Endothelial cell (in vitro differentiated cells): Measurements from ENCODE around the gene PHACTR2. TPM values are rescaled to one million over a fixed set of nuclear protein-coding genes. Genes with fewer than 3 reads are reported as not detected.
"Not testable (repeated sequence)": the region's sequence is repeated elsewhere in the genome, so short reads cannot be mapped to it uniquely, and the experiment has no call there.

ENCODE experiments used
- DNase-seq: peaks from one replicate; pipeline ENCODE4 v3.0.0; 2021; ENCODE audit warnings: low spot score
- H3K27ac Mint-ChIP-seq: one replicate; pipeline ENCODE4 v1.8.0; 2021; ENCODE audit warnings: mixed read lengths, inconsistent platforms; ENCODE audit not compliant: unreplicated experiment
- H3K27me3 Mint-ChIP-seq: one replicate; pipeline ENCODE4 v1.8.0; 2021; ENCODE audit warnings: mild to moderate bottlenecking, moderate library complexity, mixed read lengths, inconsistent platforms; ENCODE audit not compliant: unreplicated experiment
- H3K36me3 Mint-ChIP-seq: one replicate; pipeline ENCODE4 v1.8.0; 2021; ENCODE audit warnings: mild to moderate bottlenecking, low read depth, mixed read lengths, inconsistent platforms; ENCODE audit not compliant: unreplicated experiment
- H3K4me1 Mint-ChIP-seq: one replicate; pipeline ENCODE4 v1.8.0; 2021; ENCODE audit warnings: mild to moderate bottlenecking, mixed read lengths, inconsistent platforms; ENCODE audit not compliant: unreplicated experiment
- H3K4me3 Mint-ChIP-seq: one replicate; pipeline ENCODE4 v1.8.0; 2021; ENCODE audit warnings: mild to moderate bottlenecking, mixed read lengths, inconsistent platforms; ENCODE audit not compliant: unreplicated experiment
- H3K9me3 Mint-ChIP-seq: one replicate; pipeline ENCODE4 v1.8.0; 2021; ENCODE audit warnings: mixed read lengths, inconsistent platforms; ENCODE audit not compliant: unreplicated experiment
- total RNA-seq: library from RNA; stranded (reverse); fragmentation: NEBNext Ultra II Directional; extraction: Animal tissue kit (Norgen Biotek cat#: 25700); gene quantifications from one replicate; pipeline ENCODE4 v1.2.1, GENCODE V29; 2021; ENCODE audit not compliant: unreplicated experiment
- TF ChIP-seq, protein P1 (sequence below): fragments of 200-600 bp; sonication (generic); IDR thresholded peaks from one replicate; pipeline ENCODE4 v1.5.0; 2021; ENCODE audit warnings: antibody characterized with exemption; ENCODE audit not compliant: unreplicated experiment

The PHACTR2 gene
- total RNA-seq, 1 donor from 2014 or later: 181 TPM

DNA sequence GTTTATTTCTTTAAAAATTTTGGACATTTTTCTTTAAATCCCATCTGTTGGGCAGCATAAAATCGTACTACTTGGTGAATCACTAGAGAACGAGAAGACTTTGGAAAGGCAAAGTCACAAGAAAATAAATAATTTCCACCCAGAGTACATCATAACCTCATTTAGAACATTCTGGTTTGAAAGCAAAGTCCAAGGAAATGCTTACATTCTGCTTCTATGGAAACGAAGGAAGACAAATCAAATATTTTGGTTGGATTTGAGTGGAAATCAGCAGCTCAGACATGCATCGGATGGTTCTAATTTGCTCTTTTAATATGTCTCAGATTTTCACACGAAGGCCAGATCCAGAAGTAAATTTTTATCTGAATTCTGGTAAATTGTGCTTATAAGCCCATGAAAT lies 104.7 kb downstream of the PHACTR2 start:
- Mint-ChIP-seq H3K4me1 (peaks cover 7% of the 10 kb centered on the region), H3K36me3 (peaks cover 70% of the 10 kb centered on the region), H3K27me3 (no peaks in the 10 kb centered on the region), H3K27ac (no peak overlapping the region), H3K9me3 (peaks cover 16% of the 10 kb centered on the region), H3K4me3 (peak overlapping the region; percentile 72)
- TF ChIP-seq, protein P1, sequence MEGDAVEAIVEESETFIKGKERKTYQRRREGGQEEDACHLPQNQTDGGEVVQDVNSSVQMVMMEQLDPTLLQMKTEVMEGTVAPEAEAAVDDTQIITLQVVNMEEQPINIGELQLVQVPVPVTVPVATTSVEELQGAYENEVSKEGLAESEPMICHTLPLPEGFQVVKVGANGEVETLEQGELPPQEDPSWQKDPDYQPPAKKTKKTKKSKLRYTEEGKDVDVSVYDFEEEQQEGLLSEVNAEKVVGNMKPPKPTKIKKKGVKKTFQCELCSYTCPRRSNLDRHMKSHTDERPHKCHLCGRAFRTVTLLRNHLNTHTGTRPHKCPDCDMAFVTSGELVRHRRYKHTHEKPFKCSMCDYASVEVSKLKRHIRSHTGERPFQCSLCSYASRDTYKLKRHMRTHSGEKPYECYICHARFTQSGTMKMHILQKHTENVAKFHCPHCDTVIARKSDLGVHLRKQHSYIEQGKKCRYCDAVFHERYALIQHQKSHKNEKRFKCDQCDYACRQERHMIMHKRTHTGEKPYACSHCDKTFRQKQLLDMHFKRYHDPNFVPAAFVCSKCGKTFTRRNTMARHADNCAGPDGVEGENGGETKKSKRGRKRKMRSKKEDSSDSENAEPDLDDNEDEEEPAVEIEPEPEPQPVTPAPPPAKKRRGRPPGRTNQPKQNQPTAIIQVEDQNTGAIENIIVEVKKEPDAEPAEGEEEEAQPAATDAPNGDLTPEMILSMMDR: no peak
- DNase-seq: no peak

DNA sequence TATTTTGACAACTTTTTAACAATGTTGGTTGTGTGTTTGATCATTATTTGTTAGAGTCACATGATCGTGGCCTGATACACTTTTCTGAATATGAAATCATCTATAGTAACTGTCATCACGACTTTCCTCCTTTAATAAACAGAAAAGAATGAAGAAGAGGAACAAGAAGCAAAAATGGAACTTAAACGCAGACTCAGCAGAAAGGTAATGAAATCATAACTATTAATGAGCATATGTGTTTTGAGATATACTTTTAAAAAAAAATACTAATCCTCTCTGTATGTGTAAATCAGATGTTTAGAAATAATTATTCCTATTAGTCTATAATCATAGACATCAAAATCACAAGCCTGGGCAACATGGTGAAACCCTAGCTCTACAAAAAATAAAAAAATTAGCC lies 105.3 kb downstream of the PHACTR2 start:
- H3K9me3 Mint-ChIP-seq: peaks cover 16% of the 10 kb centered on the region
- H3K4me1 Mint-ChIP-seq: peaks cover 7% of the 10 kb centered on the region
- peaks cover 65% of the 10 kb centered on the region for H3K36me3 Mint-ChIP-seq
- no peak for DNase-seq
- H3K27ac Mint-ChIP-seq: no peak overlapping the region
- H3K4me3 Mint-ChIP-seq: peak overlapping the region; percentile 72
- TF ChIP-seq, protein P1: no peak
- H3K27me3 Mint-ChIP-seq: no peaks in the 10 kb centered on the region

DNA sequence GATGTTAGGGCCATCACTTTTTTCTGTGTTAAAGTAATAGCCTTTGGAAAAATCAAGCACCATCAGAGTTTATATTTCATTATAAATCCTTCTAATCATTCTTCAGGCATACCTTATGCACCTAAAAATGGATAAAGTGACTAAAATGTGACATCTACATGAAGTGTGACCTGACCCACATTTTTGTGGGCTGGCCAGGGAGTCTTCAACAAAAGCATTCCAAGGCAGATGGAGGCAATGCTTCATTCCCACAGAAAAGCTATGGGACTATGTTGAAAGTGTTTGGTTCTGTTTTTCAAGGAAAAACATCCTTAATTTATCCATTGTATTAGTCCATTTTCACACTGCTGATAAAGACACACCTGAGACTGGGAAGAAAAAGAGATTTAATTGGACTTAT lies 106.6 kb downstream of the PHACTR2 start:
- no peaks in the 10 kb centered on the region for H3K27me3 Mint-ChIP-seq
- H3K4me1 Mint-ChIP-seq: no peaks in the 10 kb centered on the region
- peaks cover 54% of the 10 kb centered on the region for H3K36me3 Mint-ChIP-seq
- H3K9me3 Mint-ChIP-seq: peaks cover 16% of the 10 kb centered on the region
- DNase-seq: no peak
- TF ChIP-seq, protein P1: no peak
- peak overlapping the region; percentile 27 for H3K27ac Mint-ChIP-seq
- peak overlapping the region; percentile 83 for H3K4me3 Mint-ChIP-seq

DNA sequence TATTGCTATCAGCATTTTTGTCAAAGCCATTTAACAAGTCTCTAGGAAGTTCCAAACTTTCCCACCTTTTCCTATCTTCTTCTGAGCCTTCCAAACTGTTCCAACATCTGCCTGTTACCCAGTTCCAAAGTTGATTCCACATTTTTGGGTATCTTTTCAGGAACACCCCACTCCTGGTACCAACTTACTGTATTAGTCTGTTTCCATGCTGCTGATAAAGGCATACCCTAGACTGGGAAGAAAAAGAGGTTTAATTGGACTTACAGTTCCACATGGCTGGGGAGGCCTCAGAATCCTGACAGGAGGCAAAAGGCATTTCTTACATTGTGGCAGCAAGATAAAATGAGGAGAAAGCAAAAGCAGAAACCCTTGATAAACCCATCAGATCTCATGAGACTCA lies 108.6 kb downstream of the PHACTR2 start:
- H3K4me1 Mint-ChIP-seq, H3K27me3 Mint-ChIP-seq, DNase-seq, H3K27ac Mint-ChIP-seq: not testable (repeated sequence)
- H3K4me3 Mint-ChIP-seq: peak overlapping the region; percentile 57
- peaks cover 16% of the 10 kb centered on the region for H3K9me3 Mint-ChIP-seq
- peaks cover 61% of the 10 kb centered on the region for H3K36me3 Mint-ChIP-seq

DNA sequence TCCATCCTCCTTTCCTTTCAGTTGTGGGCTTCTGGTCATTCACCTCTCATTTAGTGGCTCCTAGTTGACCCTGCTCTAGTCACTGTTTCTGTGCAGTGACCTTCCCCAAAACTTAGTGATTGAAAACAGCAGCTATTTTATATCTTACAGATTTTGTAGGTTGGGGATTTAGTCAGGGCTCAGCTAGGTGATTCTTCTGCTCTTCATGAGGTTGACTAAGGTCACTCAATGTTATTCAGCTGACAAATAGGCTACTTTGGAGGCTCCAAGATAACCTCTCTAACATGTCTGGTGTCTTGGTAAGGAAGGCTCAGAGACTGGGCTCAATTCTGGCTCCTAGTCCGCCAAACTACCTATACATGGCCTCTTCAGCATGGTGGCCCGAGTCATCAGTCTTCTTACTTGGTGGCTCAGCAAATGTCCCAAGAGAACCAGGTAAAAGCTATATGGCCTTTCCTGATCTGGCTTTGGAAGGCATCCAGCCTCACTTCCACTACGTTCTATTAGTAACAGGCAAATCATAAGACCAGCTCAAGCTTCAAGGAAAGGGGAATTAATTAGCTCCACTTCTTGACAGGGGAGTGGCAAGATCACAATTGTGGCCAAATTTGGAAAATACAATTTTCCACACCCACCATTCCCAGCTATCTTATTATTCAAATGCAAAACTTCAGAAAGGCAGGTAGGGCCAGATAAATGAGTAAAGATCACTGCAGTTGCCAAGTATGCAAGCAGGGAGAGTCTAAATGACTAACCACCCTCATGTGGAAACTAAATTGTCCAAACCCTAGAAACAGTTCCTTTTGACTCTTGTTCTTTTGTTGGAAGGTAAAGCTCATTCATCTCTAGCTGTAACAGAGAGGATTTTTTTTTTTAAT lies 114.9 kb downstream of the PHACTR2 start:
- Mint-ChIP-seq H3K9me3 (no peaks in the 10 kb centered on the region), H3K4me3 (peak overlapping the region; percentile 8), H3K4me1 (no peaks in the 10 kb centered on the region), H3K27me3 (peaks cover 4% of the 10 kb centered on the region), H3K36me3 (peaks cover 60% of the 10 kb centered on the region), H3K27ac (no peak overlapping the region)
- no peak for DNase-seq
- TF ChIP-seq, protein P1: no peak
